Measurements from ENCODE around the gene NCKAP5L.

The NCKAP5L gene

DNA sequence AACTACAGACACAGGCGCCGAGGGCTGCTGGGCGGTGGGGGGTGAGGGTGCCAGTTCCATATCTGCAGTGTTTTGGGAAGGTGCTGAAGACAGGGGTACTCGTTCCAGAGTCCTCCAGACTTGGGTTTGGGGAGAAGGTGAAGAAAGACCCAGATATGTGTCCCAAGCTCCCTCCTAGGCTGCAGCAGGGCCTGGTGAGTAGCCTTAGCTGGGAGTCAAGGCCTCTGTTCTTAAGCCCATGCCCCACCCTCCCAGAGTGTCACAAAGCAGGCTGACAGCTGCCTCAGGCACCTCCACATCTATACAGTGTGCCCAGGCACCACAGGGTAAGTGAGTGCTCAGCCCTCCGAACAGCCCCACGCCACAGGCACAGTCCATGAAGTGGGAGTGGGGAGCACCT lies 4.3 kb downstream of the NCKAP5L start:
- peaks cover 31% of the 10 kb centered on the region for H3K4me1 Mint-ChIP-seq
- DNase-seq (ENCODE audit: low spot score in 2 of 2): no peak
- no peak overlapping the region for H3K4me3 Mint-ChIP-seq
- no peaks in the 10 kb centered on the region for H3K27me3 Mint-ChIP-seq
- no peaks in the 10 kb centered on the region for H3K9me3 Mint-ChIP-seq
- H3K27ac Mint-ChIP-seq: no peak overlapping the region
- no peak for ATAC-seq (ENCODE audit: low read depth)
- H3K36me3 Mint-ChIP-seq: no peaks in the 10 kb centered on the region

DNA sequence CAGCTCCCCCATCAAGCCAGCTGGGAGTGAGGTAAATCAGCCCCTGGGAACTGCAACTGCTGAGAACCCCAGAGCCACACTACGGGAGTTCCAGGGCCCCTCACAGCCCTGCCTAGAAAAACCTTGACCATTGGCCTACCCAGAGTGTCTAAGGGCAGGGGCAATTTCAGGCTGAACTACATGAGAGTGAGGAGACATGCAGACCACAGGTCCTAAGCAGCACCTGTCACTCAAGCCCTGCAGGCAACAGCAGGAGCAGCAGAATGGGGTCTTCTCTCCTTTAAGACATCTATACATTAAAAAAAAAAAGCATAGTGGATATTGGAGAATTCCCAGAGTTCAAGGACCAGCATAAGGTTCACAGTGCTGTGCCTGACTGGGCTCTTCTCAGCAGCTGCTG lies 4.9 kb downstream of the NCKAP5L start:
- Mint-ChIP-seq H3K27me3 (no peaks in the 10 kb centered on the region), H3K9me3 (no peaks in the 10 kb centered on the region), H3K4me3 (no peak overlapping the region), H3K36me3 (no peaks in the 10 kb centered on the region), H3K4me1 (peaks cover 27% of the 10 kb centered on the region), H3K27ac (no peak overlapping the region)
- ATAC-seq (ENCODE audit: low read depth) (no peak), DNase-seq (ENCODE audit: low spot score in 2 of 2) (no peak)

DNA sequence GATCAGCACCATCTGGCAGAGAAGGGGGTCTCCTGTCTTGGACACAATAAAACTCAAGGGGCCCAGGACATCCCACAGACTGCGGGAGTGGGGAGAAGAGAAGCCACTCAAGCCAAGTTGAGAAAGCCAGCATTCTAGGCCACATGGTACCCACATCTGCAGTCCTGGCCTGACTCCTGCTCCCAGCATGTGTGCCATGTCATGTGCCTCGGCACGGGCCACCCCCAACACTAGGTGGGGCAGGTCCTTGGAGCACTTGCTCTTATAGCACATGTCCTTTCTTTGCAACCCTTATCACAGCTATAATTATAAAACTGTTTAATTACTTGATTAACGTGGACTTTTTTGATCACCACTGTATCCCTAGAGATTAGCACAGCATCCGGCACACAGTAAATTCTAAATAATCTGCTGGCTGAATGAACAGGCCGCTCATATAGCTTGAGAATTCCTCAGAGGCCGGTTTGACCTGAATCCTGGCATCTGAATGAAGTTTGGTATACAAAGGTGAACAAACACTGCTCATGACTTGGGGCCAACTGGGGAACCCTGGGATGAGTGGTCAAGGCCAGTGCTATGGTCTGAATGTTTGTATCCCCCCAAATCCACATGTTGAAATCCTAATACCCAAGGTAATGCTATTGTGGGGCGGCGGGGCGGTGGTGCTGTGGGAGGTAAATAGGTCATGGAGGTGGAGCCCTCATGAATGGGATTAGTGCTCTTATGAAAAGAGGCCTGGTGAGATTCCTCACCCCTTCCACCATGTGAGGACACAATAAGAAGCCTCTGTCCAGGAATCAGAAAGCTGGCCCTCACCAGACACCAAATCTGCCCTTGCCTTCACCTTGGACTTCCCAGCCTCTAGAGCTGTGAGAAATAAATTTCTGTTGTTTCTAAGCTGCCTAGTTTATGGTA lies 6.6 kb downstream of the NCKAP5L start:
- ATAC-seq (ENCODE audit: low read depth) (no peak), DNase-seq (ENCODE audit: low spot score in 2 of 2) (no peak)
- peaks cover 18% of the 10 kb centered on the region for H3K4me1 Mint-ChIP-seq
- no peaks in the 10 kb centered on the region for H3K36me3 Mint-ChIP-seq
- H3K27me3 Mint-ChIP-seq: no peaks in the 10 kb centered on the region
- no peak overlapping the region for H3K4me3 Mint-ChIP-seq
- no peak overlapping the region for H3K27ac Mint-ChIP-seq
- no peaks in the 10 kb centered on the region for H3K9me3 Mint-ChIP-seq

DNA sequence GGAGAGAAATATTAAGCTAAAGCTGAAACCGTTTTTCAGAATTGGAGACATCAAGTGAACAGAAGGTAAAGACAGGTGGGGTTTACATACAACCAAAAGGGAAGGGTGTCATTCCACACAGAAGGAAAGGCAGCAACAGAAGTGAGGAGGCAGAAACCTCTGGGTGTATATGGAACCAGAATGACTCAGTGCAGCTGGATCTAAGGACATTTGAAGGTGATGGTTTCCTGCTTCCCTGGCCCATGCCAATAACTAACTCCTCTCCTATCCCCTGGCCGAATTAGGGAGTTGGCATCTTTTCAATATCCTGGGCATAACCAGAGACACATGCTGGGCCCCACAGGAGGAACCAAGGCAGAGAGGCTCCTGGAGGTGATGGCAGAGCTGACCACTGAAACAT lies 8.4 kb downstream of the NCKAP5L start:
- H3K27me3 Mint-ChIP-seq: no peaks in the 10 kb centered on the region
- ATAC-seq (ENCODE audit: low read depth): no peak
- H3K36me3 Mint-ChIP-seq: peaks cover 5% of the 10 kb centered on the region
- H3K4me3 Mint-ChIP-seq: no peak overlapping the region
- H3K4me1 Mint-ChIP-seq: peaks cover 12% of the 10 kb centered on the region
- H3K9me3 Mint-ChIP-seq: no peaks in the 10 kb centered on the region
- no peak for DNase-seq (ENCODE audit: low spot score in 2 of 2)
- H3K27ac Mint-ChIP-seq: no peak overlapping the region

DNA sequence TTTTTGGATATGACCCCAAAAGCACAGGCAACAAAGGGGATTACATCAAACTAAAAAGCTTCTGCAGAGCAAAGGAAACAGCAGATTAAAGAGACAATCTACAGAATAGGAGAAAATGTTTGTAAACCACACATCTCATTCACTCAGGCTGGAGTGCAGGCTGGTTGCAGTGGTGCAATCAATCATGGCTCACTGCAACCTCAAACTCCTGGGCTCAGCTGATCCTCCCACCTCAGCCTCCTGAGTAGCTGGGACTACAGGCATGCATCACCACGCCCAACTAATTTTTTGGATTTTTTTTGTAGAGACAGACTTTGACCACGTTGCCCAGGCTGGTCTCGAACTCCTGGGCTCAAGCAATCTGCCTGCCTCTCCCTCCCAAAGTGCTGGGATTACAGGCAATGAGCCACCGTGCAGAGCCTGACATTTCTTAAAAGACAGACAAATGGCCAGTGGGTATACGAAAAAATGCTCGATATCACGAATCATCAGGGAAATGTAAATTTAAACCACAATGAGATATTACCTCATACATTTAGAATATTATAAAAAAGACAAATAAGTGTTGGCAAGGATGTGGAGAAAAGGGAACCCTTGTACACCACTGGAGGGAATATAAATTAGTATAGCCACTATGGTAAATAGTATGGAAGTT lies 9.8 kb downstream of the NCKAP5L start:
- Mint-ChIP-seq H3K36me3 (peaks cover 7% of the 10 kb centered on the region), H3K27me3 (no peaks in the 10 kb centered on the region), H3K27ac (no peak overlapping the region), H3K9me3 (no peaks in the 10 kb centered on the region), H3K4me1 (peaks cover 13% of the 10 kb centered on the region), H3K4me3 (no peak overlapping the region)
- ATAC-seq (ENCODE audit: low read depth): no peak
- DNase-seq (ENCODE audit: low spot score in 2 of 2): no peak

DNA sequence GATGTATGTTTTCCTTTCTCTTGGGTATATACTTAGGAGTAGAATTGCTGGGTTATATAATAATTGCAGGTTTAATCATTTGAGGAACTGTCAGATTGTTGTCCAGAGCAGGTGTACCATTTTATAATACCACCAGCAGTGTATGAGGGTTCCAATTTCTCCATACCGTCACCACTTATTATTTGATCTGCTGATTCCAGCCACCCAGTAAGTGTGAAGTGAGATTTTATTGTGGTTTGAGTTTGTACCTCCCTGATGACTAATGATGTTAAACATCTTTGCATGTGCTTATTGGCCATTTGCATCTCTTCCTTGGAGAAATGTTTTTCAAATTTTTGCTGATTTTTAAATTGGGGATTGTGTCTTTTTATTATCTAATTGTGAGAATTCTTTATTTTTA lies 15.1 kb downstream of the NCKAP5L start:
- Mint-ChIP-seq H3K27ac (no peak overlapping the region), H3K4me3 (no peak overlapping the region), H3K9me3 (no peaks in the 10 kb centered on the region), H3K4me1 (peaks cover 23% of the 10 kb centered on the region), H3K36me3 (peaks cover 7% of the 10 kb centered on the region), H3K27me3 (no peaks in the 10 kb centered on the region)
- ATAC-seq (ENCODE audit: low read depth) (no peak), DNase-seq (ENCODE audit: low spot score in 2 of 2) (no peak)

DNA sequence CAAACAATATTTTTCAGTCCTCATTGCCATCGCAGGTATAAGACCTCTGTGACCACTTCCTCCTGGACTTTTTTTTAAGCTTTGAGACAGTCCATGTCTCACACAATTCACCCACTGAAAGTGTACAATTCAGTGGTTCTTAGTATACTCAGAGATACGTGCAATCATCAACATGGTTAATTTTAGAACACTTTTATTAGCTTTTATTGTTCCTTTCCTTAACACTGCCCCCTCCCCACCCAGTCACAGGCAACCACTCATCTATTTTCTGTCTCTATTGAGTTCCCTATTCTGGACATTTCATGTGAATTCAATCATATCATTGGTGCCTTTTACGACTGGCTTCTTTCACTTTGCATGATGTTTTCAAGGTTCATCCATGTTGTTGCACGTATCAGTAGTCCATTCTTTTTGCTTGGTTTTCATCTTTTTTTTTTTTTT lies 16.2 kb downstream of the NCKAP5L start:
- peaks cover 23% of the 10 kb centered on the region for H3K4me1 Mint-ChIP-seq

DNA sequence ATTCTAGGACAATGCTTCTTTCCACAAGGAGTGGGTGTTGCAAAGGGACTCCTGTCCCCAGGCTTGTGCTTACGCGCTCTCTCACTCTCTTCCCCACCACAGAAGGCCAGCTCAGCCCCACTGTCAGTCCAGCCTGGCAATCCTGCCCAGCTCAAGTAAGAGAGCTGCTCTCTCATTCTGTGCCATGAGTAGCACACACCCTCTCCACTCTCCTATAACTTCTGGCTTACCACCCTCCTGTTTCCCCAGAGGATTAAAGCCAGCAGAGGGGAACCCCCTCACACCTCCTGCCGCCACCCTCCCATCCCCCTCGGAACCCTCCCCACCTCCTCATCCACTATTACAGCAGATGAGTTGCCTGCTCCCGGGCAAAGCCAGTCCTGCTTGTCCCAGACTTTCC lies 17.1 kb downstream of the NCKAP5L start:
- H3K27ac Mint-ChIP-seq: no peak overlapping the region
- no peaks in the 10 kb centered on the region for H3K27me3 Mint-ChIP-seq
- peaks cover 23% of the 10 kb centered on the region for H3K4me1 Mint-ChIP-seq
- H3K4me3 Mint-ChIP-seq: no peak overlapping the region
- H3K36me3 Mint-ChIP-seq: peaks cover 7% of the 10 kb centered on the region
- H3K9me3 Mint-ChIP-seq: no peaks in the 10 kb centered on the region
- no peak for DNase-seq (ENCODE audit: low spot score in 2 of 2)
- peak; percentile 42 for ATAC-seq (ENCODE audit: low read depth)

More for the DNA sequence above, 16.2 kb downstream of the NCKAP5L start:
- Mint-ChIP-seq H3K4me3 (peak overlapping the region; percentile 54), H3K9me3 (no peaks in the 10 kb centered on the region), H3K27ac (peak overlapping the region; percentile 3), H3K36me3 (peaks cover 7% of the 10 kb centered on the region), H3K27me3 (no peaks in the 10 kb centered on the region)
- DNase-seq (ENCODE audit: low spot score in 2 of 2) (no peak), ATAC-seq (ENCODE audit: low read depth) (peak; percentile 61)

DNA sequence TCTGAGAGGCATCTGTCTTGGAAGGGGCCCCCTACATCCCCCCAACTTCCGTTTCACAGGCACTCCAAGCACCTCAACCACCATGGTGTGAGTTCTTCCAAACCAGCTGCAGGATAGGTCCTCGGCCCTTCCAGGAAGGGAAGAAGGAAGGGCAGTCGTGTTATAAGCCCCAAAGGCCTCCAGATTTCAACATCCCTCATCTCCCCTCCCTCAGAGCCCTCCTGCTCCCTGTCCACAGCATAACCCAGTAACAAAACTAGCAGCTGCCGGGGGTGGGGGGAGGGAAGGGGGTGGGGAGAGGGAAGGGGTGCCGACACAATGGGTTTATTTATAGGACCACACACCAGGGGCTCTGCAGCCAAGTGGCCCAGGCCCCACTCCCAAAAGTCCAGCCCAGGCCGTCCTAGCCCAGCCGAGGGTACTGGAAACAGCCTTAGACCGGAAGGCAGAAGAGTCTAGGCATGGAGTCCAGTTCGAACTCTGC lies 18.3 kb downstream of the NCKAP5L start:
- Mint-ChIP-seq H3K4me3 (no peak overlapping the region), H3K27ac (no peak overlapping the region), H3K27me3 (no peaks in the 10 kb centered on the region), H3K36me3 (peaks cover 8% of the 10 kb centered on the region), H3K9me3 (no peaks in the 10 kb centered on the region), H3K4me1 (peaks cover 20% of the 10 kb centered on the region)
- no peak for DNase-seq (ENCODE audit: low spot score in 2 of 2)
- ATAC-seq (ENCODE audit: low read depth): no peak

DNA sequence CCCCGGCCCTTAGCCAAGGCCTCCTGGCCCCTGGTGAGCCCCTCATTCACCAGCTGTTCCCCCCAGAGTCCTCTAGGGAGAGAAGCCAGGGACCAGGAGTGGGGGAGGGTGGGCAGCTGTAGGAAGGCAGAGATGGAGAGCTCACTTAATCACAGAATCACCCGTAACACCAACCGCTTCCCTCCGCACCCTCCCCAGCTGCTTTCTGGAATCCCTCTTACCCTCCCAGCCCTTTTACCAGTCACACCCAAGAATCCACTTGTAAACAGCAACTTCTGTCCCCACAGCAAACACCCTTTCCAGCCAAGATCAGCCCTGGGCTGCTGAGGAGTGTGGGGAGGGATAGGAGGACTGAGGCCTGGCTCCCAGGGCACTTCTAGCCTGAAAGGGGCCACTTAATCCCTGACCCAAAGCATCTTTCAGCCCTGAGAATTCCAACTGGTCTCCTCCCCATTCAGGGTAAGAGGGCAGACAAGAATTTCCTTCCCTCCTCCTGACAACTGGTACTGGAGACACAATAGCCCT lies 18.8 kb downstream of the NCKAP5L start:
- Mint-ChIP-seq H3K27ac (no peak overlapping the region), H3K36me3 (peaks cover 6% of the 10 kb centered on the region), H3K4me1 (peaks cover 18% of the 10 kb centered on the region), H3K9me3 (no peaks in the 10 kb centered on the region), H3K27me3 (no peaks in the 10 kb centered on the region), H3K4me3 (no peak overlapping the region)
- no peak for ATAC-seq (ENCODE audit: low read depth)
- no peak for DNase-seq (ENCODE audit: low spot score in 2 of 2)

DNA sequence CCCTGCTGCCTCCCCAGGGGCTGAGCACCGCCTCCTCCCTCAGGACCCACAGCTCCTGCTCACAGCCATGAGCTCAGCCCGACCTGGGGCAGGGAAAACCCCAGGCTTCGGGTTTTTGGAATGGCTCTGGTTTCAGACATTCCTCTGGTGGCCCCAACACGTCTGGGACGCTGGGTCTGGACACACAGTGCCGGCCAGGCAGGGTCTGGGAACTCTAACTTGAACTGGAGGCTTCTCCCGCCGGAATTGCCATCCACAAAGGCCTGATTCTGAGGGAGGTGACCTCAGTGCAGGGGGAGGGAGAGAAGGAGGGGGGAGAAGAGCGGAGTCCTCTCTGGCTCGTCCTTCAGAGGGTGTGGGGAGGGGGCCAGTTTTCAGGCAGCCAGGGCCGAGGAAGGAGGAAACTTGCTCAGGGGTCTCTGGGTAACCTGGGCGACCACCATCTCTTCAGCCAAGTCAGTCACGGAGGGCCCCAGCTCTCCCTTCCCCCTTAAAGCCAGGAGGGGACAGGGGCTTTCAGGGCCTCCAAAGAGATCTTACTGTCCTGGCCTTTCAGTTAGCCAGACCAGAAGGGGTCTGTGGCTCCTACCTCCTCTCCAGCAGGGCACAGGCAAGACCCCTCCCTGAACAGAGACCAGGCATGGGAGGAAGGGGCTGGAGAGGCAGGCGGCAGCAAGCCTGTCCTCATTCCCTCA lies 19.4 kb downstream of the NCKAP5L start:
- Mint-ChIP-seq H3K4me3 (no peak overlapping the region), H3K9me3 (no peaks in the 10 kb centered on the region), H3K27me3 (no peaks in the 10 kb centered on the region), H3K27ac (no peak overlapping the region), H3K36me3 (peaks cover 6% of the 10 kb centered on the region), H3K4me1 (peaks cover 18% of the 10 kb centered on the region)
- DNase-seq (ENCODE audit: low spot score in 2 of 2): no peak
- no peak for ATAC-seq (ENCODE audit: low read depth)

DNA sequence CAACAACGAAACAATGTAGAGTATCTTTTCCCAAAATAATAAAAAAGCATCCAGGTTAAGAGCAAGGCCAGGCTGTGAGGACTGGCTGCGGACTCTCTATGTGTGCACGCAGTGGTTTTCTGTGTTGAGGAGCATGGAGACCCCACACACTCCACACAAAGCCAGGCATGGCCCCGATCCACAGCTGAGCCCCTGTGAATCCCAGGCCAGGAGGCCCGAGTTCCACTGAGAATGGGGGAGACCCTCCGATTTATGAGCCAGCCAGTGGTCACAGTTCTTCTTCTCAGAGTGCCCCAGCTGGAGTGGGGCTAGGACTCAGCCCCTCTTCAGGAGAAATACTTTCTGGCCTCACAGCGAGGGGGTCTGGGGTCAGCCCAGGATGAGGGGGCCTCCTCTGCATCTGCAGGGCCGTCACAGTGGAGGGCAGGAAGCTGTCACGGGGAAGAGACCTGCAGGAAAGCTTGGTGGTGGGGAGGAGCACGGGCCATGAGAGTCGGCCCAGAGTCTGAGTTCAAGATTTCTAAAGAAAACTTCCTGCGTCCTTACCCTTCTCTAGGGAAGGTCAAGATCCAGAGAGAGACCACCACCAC lies 20.1 kb downstream of the NCKAP5L start:
- ATAC-seq (ENCODE audit: low read depth) (no peak), DNase-seq (ENCODE audit: low spot score in 2 of 2) (no peak)
- no peaks in the 10 kb centered on the region for H3K27me3 Mint-ChIP-seq
- no peak overlapping the region for H3K27ac Mint-ChIP-seq
- no peaks in the 10 kb centered on the region for H3K9me3 Mint-ChIP-seq
- no peak overlapping the region for H3K4me3 Mint-ChIP-seq
- peaks cover 10% of the 10 kb centered on the region for H3K36me3 Mint-ChIP-seq
- H3K4me1 Mint-ChIP-seq: peaks cover 16% of the 10 kb centered on the region

DNA sequence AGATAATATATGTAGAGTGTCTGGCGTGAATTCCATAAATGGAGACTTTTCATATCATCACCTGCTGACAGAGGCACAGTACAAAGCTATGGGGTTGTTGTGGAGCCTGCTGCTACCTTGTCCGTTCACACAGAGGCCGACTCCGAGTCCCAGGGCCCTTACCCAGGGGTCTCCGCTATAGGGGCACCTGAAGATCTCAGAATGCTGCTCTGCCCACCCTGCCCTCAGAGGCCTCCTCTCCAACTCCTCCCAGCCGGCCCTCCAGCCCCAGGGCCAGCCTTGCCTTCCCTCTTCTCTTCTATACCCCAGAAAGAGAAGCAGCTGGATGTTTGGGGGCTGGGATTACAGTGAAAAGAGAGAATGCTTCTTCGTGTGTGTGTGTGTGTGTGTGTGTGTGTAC lies 21.3 kb downstream of the NCKAP5L start:
- Mint-ChIP-seq H3K4me1 (peaks cover 7% of the 10 kb centered on the region), H3K36me3 (peaks cover 14% of the 10 kb centered on the region), H3K4me3 (no peak overlapping the region), H3K27ac (no peak overlapping the region), H3K9me3 (no peaks in the 10 kb centered on the region), H3K27me3 (no peaks in the 10 kb centered on the region)
- DNase-seq (ENCODE audit: low spot score in 2 of 2) (no peak), ATAC-seq (ENCODE audit: low read depth) (no peak)
